Chondrocyte (in vitro differentiated cells): Measurements from ENCODE around the gene DSG1. TPM values are rescaled to one million over a fixed set of nuclear protein-coding genes. Genes with fewer than 3 reads are reported as not detected.

Experiments used
- DNase-seq: peaks from one replicate; pipeline ENCODE4 v3.0.0; 2021; ENCODE audit warnings: mixed read lengths, low spot score
- H3K27ac Mint-ChIP-seq: one replicate; pipeline ENCODE4 v1.8.0; 2021; ENCODE audit warnings: mild to moderate bottlenecking, moderate library complexity, mixed read lengths; ENCODE audit not compliant: unreplicated experiment
- H3K27me3 Mint-ChIP-seq: 2 replicates; pipeline ENCODE4 v1.8.0; 2021; ENCODE audit warnings: low read depth, mixed read lengths
- H3K36me3 Mint-ChIP-seq: 2 replicates; pipeline ENCODE4 v1.8.0; 2021; ENCODE audit warnings: low read depth, mixed read lengths
- H3K4me1 Mint-ChIP-seq: 2 replicates; pipeline ENCODE4 v1.8.0; 2021; ENCODE audit warnings: low read depth, mild to moderate bottlenecking, mixed read lengths
- H3K4me3 Mint-ChIP-seq: one replicate; pipeline ENCODE4 v1.8.0; 2021; ENCODE audit warnings: mild to moderate bottlenecking, moderate library complexity, mixed read lengths; ENCODE audit not compliant: unreplicated experiment
- H3K9me3 Mint-ChIP-seq: 2 replicates; pipeline ENCODE4 v1.8.0; 2021; ENCODE audit warnings: low read depth, mixed read lengths
- CTCF ChIP-seq: fragments of 200-600 bp; sonication (generic); IDR thresholded peaks from 2 replicates; pipeline ENCODE4 v1.5.0; 2021; ENCODE audit warnings: antibody characterized with exemption, mild to moderate bottlenecking, moderate library complexity
- total RNA-seq: library from RNA; stranded (reverse); gene quantifications from 3 replicates; pipeline ENCODE4 v1.2.1, GENCODE V29; 2021

The DSG1 gene
- total RNA-seq, 1 donor from 2014 or later: not detected

DNA sequence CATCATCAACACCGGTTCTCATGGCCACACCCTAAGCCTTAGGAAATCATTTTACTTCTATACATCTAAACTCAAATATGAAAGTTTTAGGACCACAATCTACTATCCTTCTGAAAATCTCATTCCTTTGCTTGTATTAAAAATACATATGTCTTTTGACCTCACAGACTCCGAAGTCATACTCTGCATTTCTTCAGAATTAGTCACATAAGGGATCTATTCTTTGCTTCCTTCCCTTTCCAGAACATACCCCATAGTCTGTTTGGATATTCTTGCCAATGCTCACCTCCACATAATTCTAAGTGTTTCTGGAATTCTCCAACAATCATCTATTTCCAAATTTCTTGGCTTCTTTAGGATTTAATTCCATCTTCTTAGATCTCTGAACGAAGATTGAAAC, 14.2 kb upstream of the DSG1 start:
- no peaks in the 10 kb centered on the region for H3K27me3 Mint-ChIP-seq
- H3K36me3 Mint-ChIP-seq: peaks cover 1% of the 10 kb centered on the region
- no peaks in the 10 kb centered on the region for H3K9me3 Mint-ChIP-seq
- TF ChIP-seq CTCF: no peak
- no peak for DNase-seq
- H3K4me1 Mint-ChIP-seq: peaks cover 23% of the 10 kb centered on the region
- no peak overlapping the region for H3K4me3 Mint-ChIP-seq
- H3K27ac Mint-ChIP-seq: peak overlapping the region; percentile 15

GRCh38 chr18:31309115-31309514, 8.8 kb upstream of the DSG1 start:
- H3K4me1 Mint-ChIP-seq: peaks cover under 1% of the 10 kb centered on the region
- no peaks in the 10 kb centered on the region for H3K9me3 Mint-ChIP-seq
- H3K27ac Mint-ChIP-seq: no peak overlapping the region
- H3K4me3 Mint-ChIP-seq: no peak overlapping the region
- H3K27me3 Mint-ChIP-seq: peaks cover 12% of the 10 kb centered on the region
- peaks cover 3% of the 10 kb centered on the region for H3K36me3 Mint-ChIP-seq
- no peak for TF ChIP-seq CTCF
- no peak for DNase-seq

GRCh38 chr18:31316974-31317373, 986 bp upstream of the DSG1 start:
- no peaks in the 10 kb centered on the region for H3K9me3 Mint-ChIP-seq
- peaks cover 35% of the 10 kb centered on the region for H3K27me3 Mint-ChIP-seq
- DNase-seq: no peak
- TF ChIP-seq CTCF: no peak
- H3K4me3 Mint-ChIP-seq: no peak overlapping the region
- no peaks in the 10 kb centered on the region for H3K4me1 Mint-ChIP-seq
- H3K36me3 Mint-ChIP-seq: peaks cover 1% of the 10 kb centered on the region
- no peak overlapping the region for H3K27ac Mint-ChIP-seq

GRCh38 chr18:31321719-31322118, 3.8 kb downstream of the DSG1 start:
- Mint-ChIP-seq H3K27ac (no peak overlapping the region), H3K9me3 (no peaks in the 10 kb centered on the region), H3K27me3 (peaks cover 36% of the 10 kb centered on the region), H3K4me1 (peaks cover 15% of the 10 kb centered on the region), H3K36me3 (peaks cover 3% of the 10 kb centered on the region), H3K4me3 (no peak overlapping the region)
- DNase-seq: no peak
- TF ChIP-seq CTCF: no peak

- Mint-ChIP-seq H3K4me1 (peaks cover 15% of the 10 kb centered on the region), H3K27ac (peak overlapping the region; percentile 18), H3K9me3 (no peaks in the 10 kb centered on the region), H3K27me3 (peaks cover 48% of the 10 kb centered on the region), H3K4me3 (no peak overlapping the region), H3K36me3 (peaks cover 3% of the 10 kb centered on the region)
- no peak for TF ChIP-seq CTCF
- DNase-seq: no peak
These were observed 7.1 kb downstream of the DSG1 start for GRCh38 chr18:31325051-31325450.
